COLO829 (cell line): Measurements from ENCODE around the gene CXADR.

Experiments used
- DNase-seq: peaks from one replicate; pipeline ENCODE4 v3.0.0; 2012; ENCODE audit warnings: low spot score

CXADR gene

DNA sequence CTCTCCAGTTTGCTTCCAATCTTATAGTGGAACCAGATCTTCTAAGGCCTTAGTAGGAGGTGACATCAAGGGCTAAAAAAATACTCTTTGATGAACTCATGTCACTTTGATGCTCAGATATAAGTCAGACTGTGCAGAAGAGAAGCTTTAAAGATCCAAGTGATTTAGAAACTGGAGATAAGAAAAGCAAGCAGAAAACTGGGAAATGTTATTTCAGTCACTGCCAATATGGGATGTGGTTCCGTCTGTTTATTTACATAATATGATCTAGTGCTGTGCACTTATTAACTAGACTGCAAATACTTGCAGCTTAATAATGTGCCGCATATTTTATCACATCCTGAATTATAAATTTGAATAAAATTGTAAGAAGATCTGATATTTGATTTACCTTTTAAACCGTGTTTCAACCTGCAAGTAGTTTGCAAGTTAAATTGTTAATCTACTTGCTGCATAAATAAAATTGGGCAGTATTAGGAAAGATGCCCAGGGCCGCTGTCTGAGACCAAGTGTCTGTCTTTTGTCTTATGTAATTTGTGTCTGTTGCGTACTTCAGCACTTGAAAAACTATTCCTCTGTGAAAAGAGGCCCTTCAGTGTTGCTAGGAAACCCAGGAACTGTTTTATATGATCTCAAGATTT lies 29.6 kb downstream of the CXADR start:
- DNase-seq = no peak

DNA sequence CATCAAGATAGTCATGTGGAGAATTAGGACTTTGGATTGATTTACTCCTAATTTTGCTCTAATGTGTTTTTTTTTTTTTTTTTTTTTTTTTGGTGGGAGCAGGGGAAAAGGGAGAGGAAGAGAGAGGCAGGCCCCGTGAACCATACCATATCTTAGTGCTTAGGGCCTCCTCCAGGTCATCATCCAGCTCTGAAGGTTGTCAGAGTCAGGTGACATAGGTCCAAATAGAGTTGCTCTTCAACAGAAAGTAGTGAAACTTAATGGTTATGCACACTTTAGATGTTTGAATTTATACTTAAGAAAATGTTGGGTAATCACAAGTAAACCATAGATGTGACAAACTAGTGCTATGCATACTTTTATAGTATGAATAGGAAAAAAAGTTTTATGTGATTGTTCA lies 32.2 kb downstream of the CXADR start:
- DNase-seq = no peak

DNA sequence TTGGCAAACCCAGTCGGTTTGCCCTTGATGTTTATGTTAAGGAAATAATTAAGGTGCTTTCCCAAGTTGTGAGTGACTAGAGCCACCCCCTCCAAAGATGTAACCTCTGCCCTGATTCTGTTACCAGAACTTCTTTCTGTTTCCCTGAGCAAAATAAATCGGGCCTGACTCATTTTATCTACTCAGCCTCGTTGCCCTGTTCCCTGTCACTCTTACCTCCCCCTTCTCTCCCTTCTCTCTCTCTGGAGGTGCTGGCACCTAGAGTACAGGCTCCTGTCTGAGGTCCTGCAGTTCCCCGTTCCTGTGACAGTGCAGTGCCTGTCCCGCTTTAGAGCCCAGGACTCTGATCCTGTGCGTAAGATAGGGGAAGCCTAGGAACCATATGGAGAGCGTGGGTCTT lies 35.4 kb downstream of the CXADR start:
- DNase-seq = no peak

DNA sequence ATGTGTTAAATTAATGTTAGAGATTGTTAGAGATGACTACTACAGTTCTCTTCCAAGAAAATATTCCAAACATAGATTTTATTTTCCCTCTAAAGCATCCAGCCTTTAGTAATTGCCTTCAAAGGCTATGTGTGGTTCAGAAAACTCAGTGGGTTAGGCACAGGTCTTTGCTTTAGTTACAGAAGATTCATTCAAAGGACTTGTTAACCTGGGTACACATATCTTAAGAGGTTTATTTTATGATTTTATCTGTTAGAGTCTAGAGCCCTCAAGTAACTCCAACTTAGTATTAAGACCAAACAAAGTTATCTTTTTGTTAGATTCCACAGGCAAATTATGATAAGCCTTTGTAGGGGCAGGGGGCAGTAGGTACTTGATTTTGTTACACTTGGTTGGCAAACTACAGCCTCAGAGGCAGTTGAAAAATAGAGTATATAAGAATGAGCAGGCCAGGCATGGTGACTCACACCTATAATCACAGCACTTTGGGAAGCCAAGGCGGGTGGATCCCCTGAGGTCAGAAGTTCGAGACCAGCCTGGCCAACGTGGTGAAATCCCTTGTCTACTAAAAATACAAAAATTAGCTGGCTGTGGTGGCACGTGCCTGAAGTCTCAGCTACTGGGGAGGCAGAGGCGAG lies 37.9 kb downstream of the CXADR start:
- DNase-seq = no peak

DNA sequence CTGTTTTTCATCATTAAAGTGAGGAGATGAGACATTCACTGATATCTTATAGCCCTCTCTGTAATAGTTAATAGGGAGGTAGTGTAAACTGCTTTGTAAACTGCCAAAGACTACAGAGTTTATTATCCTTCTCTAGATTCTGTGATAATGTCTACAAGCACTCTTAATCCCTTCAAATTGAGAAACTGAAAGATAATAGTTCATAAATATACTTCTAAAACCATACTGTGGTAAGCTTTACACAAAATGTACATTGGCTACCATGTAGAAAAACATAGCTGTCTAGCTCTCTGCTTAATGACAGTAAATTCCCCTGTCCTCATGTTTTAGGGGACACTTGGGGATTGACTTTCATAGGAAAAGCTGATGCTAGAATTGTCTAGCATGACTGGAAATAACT lies 39.6 kb downstream of the CXADR start:
- DNase-seq = no peak

DNA sequence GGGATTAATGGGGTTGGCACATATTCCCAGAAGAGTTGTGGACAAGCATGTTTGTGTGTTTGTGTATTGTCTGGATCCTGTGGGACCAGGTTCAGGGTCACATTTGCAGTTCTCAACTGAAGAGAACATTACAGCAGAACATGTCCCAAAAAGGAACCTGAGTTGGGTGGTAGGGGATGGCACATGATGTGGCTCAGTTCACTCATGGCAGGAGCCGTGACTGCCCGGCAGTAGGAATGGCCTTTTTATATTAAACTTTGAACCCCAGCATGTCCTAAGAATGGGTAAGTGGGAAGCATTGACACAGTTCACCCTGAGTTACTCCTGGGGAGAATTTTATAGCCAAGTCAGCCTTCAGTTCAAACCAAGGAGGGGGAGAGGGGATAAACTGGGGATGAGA lies 41.3 kb downstream of the CXADR start:
- no peak for DNase-seq

DNA sequence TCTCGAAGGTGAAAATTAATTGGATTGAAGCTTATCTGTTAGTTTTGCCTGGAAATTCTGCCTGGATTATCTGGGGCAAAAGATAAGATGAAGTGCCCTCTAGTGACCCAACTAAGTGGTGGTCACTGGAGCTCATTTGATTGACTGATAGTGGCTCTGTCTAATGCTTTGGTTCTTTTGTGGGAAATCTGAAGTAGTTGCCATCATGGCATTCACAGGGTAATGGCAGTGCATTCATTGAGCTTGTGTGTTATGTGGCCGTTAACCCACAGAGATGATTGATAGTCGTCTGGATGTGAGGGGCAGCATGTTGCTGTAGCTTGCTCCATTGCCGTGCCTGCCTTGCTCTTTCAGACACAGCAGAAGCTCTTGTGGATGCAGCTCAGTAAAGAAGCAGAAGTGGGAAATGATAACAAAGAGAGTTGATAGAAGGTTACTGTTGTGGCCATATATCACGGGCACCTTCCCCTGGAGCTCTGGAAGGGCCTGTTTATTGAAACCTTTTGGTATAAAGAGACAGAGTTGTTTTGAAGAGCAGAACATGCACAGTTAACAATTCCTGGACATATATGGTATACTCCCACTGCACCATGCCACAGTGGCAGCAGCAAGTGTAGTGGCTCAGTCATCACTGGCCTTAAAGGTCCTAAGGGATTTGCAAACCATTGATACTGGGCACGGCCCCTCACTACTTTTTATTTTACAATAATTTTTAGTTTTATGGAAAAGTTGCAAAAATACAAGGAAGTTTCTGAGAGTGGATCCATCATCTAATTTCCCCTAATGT lies 42.0 kb downstream of the CXADR start:
- DNase-seq = peak; percentile 84

DNA sequence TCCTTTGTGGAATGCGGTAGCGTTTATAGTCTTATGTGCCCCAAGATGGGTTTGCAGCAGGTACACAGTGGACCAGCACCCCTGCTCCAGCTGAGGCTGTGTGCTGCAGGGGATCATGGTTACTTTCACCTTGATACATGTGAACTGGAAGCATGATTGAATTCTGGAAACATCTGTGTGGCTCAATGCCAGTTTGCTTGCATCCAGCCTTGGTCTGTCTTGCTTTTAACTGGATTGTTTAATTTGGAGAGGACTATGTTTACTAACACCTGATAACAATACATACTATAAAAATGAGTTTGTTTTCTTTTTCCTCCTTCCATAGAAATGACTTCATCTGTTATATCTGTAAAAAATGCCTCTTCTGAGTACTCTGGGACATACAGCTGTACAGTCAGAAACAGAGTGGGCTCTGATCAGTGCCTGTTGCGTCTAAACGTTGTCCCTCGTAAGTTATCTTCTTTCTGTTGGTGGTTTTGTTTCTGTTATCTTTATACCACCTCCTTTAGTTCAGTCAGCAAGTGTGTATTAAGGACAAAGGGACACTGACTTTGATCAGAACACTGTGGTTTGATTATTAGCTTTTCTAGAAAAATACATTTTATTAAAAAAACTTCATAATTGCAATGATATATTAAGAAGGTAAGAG lies 47.7 kb downstream of the CXADR start:
- DNase-seq = no peak

DNA sequence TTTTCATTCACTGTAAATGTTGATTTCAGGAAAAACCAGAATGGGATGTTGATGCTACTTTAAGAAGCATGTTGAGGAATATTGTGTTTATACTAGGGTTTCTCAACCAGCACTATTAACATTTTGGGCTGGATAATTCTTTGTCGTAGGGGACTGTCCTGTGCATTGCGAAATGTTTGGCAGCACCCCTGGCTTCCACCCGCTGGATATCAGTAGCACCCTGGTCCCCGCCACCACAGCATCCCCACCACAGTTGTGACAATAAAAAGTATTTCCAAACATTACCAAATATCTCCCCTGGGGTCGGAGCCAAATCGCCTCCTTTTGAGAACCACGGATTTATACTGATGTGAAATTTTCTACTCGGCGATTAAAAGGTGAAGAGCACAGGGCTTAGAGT lies 57.9 kb downstream of the CXADR start:
- DNase-seq = no peak

DNA sequence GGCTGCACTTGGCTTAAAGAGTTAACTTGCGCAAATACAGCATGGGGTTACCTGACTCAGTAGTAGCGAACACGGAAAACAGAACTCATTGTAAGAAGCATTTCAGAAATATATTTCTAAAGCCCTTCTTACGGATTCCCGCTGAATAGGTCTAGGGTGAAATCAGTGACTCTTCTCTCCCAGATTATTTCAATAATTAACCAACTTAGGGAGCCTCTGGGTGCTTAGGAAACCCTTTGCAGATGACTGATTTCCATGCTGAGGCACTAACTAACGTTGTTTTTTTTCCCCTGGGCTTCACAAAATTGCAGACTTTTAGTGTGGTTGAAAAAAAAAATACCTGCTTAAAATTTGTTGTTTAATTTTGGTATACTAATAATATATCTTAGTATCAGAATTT lies 59.6 kb downstream of the CXADR start:
- no peak for DNase-seq

DNA sequence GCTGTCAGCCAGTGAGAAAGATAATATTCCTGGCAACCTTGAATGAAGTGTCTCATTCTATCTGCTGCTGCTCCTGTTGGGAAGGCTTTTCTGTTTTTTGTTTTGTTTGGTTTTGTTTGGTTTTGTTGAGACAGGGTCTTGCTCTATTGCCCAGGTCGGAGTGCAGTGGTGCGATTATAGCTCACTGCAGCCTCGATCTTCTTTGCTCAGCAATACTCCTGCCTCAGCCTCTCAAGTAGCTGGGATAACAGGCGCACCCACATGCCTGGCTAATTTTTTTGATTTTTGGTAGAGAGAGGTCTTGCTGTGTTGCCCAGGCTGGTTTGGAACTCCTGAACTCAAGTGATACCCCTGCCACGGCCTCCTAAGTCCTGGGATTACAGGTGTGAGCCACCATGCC lies 62.2 kb downstream of the CXADR start:
- DNase-seq = no peak

DNA sequence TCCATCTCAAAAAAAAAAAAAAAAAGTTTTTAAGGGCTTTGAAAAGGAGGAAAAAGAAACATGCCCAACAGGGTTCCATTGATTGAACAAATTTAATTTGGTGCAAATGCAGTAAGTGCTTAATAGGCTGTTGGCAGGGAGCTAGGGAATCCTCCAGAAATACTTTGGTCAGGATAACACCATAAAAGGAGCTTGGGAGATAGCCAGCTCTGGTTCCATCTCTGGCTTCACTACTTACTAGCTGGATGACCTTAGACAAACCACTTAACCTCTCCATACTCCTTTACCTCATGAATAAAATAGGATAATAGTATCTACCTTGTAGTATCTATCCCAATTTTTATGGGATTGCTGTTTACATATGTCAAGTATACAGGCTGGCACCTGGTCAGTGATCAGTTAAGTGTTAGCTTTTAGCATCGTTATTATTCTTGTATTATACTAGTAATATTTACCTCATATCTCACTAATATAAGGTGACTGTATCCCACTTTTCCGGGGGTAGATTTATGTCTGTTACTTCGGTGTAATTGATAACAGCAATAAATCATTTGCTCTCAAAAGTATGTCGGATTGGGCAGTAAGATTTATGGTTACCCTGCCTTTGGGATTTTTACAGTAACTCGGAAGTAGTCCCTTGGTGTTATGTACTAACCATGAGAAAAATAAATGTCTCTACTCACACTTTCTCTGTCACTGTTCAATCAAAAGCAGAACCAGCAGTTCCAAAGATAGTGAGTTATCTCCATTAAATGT lies 63.4 kb downstream of the CXADR start:
- DNase-seq = no peak

DNA sequence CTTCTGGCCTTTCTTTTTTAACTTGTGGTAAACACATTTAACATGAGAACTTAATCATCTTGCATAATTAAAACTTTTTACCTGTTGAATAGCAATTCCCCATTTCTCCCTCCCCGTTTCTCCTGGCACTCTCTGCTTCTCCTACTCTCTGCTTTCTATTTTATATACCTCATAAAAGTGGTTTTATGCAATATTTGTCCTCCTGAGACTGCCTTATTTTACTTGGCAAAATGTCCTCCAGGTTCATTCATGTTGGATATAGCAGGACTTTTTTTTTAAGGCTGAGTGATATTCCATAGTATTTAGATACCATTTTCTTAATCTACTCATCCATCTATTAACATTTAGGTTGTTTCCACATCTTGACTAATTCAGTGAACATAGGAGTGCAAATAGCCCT lies 64.9 kb downstream of the CXADR start:
- DNase-seq = no peak

DNA sequence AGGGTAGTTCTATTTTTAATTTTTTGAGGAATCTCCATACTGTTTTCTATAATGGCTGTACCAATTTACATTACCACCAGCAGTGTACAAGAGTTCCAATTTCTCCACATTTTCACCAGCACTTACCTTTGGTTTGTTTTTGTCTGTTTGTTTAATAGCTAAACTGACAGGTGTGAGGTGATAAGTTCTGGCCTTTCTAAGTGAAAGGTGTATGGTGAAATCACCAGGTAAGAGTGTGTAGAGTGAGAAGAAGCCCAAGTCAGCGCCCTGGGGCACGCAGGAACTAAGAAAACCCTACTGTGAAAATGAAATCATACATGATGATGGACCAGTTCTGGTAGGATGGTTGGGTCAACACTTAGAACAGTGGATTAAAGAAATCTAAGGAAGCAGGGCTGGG lies 65.3 kb downstream of the CXADR start:
- no peak for DNase-seq

DNA sequence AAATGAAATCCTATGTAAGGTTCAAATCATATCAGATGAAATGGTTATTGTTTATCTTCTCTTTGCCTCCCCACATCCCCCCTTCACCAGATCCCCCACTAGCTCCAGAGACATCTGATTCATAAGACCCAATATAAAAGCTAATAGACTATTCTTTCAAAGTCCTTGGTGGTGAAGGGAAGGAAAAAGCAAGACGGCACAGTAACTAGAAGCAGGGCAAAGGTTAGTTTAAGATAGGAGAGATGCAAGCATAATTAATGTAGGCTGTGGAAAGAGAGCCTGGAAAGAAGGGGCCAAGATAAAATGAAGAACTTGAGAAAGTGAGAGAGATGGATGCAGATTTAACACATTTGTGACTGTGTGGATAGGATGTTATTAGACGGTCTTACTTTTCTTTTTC lies 66.0 kb downstream of the CXADR start:
- DNase-seq = no peak

DNA sequence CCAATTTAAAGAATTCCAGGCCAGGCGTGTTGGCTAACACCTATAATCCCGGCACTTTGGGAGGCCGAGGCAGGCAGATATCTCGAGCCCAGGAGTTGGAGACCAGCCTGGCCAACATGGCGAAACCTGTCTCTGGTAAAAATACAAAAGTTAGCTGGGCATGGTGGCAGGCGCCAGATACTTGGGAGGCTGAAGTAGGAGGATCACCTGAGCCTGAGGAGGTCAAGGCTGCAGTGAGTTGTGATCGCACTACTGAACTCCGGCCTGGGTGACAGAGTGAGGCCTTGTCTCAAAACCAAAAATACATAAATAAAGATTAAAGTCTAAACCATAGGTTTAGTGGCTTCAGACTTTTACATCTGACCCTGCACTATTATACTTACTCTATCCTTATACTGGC lies 67.5 kb downstream of the CXADR start:
- DNase-seq = no peak

DNA sequence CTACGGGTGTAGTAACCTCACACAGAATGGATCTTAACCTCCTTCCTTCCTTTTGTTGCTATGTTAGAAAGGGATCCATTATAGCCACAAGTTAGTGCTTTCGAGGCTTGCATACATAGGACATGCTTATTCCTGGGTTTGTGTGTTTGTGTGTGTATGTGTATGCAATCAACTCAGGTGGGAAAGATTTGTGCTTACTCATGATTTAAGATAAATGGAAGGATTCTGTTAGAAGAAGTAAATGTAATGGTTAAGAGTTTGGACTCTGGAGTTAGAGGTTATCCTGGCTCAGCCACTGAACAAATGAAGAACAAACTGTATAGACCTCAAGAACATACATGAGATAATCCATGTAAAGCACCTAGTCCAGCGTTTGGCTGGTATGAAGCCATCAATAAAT lies 71.1 kb downstream of the CXADR start:
- no peak for DNase-seq

DNA sequence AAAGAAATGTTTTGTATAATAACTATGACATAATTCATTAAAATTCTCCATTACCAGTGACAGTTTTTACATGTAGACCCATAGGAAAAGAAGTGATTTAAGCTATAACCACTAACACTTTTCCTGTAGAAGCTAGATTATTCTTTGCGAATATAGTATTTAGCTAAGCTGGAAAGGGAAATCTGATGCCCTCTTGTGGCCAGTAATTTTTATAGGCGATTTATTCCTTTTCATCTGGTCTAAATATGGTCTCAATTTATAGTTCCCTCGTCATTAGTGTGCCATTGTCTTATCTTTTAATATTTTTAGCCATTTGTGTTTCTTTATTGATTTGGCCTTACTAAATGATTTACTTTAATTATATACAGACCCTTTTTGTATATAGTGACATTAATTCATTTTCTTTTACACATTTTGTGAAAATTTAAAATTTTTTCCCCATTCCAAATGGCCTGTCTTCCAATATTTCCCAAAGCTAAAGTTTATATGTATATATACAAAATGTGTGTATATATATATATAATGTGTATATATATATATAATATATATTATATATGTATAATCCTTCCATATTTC lies 73.1 kb downstream of the CXADR start:
- DNase-seq = peak; percentile 16

DNA sequence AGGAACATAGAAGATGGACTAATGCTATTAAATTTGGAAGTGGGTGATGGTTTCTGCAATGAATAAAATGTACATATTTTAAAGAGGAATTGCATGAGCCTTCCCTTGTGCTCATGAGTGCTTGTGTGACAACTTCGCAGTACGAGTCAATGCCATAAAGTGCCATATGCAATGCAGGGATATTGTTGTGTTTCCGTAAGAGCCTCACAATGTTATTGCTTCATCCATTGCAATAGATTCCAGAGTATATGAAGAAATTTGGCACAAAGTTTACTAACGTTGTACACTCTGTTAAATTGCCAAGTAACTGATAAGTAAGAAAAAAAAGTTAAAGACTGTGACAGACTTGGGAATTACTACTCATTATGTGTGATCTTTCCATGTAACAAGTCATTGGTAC lies 77.6 kb downstream of the CXADR start:
- no peak for DNase-seq

DNA sequence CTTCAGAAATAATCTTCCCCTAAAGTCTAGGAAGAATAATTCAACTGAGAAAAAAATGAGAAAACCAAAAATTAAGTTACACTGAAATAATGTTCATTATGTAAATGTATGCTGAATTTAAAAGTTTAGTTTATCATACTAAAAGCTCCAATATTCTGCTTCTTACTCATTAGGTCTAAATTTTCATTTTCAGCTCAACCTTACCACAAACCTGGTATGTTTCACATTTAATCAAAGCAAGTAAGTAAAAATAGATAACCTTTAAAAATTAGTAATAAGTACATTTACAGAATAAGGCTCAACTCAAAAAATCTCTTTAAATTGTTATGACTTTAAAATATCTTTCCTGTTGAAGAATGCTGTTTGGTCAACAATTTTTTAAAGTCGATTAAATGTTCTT lies 84.8 kb downstream of the CXADR start:
- DNase-seq = no peak

DNA sequence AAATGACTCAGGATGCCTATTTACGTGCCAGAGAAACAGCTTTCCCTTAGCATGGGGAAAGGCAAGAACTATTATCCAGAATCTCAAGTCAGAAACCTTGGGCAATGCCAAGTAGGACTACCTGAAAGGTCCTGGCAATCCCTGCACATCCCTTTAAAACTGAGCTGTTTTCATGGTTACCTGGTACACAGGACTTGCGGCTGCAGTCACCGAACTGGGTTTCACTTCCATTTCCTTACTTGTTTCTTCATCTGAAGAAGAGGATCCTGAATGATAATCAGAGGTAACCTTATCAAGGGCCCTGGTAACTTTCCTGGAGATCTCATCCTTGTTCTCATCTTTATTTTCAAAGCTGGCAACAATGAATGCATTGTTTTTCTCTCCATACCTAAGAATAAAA lies 85.6 kb downstream of the CXADR start:
- DNase-seq = no peak

DNA sequence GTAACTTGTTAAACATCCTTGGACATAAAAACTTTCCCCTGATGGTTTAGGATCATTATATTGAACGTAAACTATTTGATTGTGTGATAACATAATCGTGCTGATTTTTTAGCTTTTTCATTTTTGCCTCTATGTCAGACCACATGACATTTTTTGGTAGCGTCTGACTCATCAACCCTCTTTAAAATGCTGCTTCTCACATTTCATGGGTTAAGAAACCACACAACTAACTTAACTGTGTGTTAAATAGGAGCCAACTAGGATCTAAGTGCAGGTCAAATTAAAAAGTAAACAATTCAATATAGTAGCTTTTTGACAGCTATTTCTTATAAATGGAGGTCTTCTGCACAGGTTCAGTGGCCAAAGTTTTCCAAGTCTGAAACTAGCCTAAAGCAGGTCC lies 90.0 kb downstream of the CXADR start:
- no peak for DNase-seq
